GM18511 (cell line): ENCODE data around the gene PPP1R14C.
"Not testable (repeated sequence)": the region's sequence is repeated elsewhere in the genome, so short reads cannot be mapped to it uniquely, and the experiment has no call there.

Source experiments
- ATAC-seq: cut with Tn5 transposase; IDR thresholded peaks from one replicate; pipeline ENCODE4 v1.9.1; 2021; ENCODE audit warnings: mild to moderate bottlenecking, moderate library complexity; ENCODE audit not compliant: unreplicated experiment

The PPP1R14C gene

DNA sequence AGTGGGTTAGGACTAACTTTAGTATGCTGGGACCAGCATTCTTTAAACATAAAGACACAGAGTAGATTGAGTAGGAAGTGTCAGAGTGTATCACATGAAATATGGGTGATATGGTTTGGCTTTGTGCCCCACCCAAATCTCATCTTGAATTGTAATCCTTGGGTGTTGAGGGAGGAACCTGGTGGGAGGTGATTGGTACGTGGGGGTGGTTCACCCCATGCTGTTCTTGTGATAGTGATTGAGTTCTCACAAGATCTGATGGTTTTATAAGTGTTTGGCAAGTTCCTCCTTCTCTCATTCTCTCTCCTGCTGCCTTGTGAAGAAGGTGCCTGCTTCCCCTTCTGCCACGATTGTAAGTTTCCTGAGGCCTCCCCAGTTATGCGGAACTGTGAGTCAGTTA is 5.1 kb upstream of the PPP1R14C start:
- not testable (repeated sequence) for ATAC-seq

- no peak for ATAC-seq
These were observed 4.2 kb upstream of the PPP1R14C start for GRCh38 chr6:150138638-150139037.

- ATAC-seq = no peak
These were observed 3.3 kb upstream of the PPP1R14C start for GRCh38 chr6:150139533-150139932.

DNA sequence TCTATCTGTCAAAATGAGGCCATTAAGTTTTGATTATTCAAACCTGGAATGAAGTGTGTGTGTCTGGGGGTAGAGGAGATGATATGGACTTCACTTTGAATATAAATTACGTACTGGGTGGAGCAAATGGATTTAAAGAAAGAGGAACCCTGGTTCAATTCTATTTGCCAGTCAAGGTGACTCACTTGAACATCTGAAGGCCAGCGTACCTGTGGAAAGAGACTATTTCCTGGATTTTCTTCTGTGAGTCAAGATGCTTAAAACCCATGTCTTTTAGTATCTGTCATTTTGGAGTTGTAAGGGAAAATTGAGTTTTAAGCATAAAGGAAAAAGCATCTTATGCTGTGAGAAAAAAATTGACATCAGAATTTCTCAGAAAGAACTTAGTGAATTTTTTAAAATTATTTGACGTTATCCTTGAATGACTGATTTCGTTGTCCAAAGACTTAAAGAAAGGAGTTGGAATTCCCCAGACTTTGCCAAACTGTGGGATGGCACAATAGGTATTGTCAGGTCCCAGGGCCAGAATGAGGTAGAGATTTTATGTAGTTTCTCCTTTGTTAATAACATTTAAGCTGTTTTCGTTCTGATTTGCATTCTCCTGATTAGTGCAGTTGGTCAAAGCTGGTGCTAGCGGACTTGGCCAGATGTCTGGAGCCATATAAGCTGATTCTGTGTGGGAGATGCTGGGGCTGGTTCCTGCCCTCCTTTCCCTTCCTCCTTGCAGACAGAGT is 2.4 kb upstream of the PPP1R14C start:
- no peak for ATAC-seq

GRCh38 chr6:150142097-150142669 is 661 bp upstream of the PPP1R14C start:
- no peak for ATAC-seq

- ATAC-seq = no peak
These were observed 861 bp downstream of the PPP1R14C start for GRCh38 chr6:150143516-150144293.

DNA sequence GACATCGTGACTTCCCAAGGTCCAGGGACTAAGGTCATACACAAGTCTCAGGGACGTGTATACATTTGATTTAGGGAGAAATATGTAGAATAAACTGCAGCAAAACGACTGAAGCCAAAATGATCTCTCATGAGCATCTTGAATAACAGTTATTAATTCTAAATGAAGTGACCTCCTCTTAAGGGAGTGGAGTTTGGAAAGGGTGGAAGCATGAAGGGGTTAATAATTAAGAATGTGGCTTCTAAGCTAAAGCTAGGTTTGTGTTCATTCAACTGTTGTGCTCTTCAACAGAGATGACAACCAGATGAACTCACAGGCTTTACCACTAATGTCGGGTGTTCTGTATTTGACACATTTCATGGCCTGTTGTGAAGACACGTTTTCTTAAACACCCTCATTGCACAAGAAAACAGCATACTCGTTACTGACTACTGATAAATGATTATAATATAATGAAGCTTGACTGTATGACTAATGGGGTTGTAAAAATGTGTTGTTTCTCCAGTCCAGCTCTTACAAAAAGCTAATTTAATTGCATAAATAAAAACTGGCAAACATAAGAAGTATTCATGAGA is 1.5 kb downstream of the PPP1R14C start:
- no peak for ATAC-seq

- no peak for ATAC-seq
These were observed 2.6 kb downstream of the PPP1R14C start for GRCh38 chr6:150145427-150145826.

GRCh38 chr6:150145830-150146229 is 3.0 kb downstream of the PPP1R14C start:
- no peak for ATAC-seq

- no peak for ATAC-seq
These were observed 3.6 kb downstream of the PPP1R14C start for GRCh38 chr6:150146436-150146835.

- no peak for ATAC-seq
These were observed 6.3 kb downstream of the PPP1R14C start for GRCh38 chr6:150149146-150149545.

- no peak for ATAC-seq
These were observed 7.6 kb downstream of the PPP1R14C start for GRCh38 chr6:150150458-150150820.

DNA sequence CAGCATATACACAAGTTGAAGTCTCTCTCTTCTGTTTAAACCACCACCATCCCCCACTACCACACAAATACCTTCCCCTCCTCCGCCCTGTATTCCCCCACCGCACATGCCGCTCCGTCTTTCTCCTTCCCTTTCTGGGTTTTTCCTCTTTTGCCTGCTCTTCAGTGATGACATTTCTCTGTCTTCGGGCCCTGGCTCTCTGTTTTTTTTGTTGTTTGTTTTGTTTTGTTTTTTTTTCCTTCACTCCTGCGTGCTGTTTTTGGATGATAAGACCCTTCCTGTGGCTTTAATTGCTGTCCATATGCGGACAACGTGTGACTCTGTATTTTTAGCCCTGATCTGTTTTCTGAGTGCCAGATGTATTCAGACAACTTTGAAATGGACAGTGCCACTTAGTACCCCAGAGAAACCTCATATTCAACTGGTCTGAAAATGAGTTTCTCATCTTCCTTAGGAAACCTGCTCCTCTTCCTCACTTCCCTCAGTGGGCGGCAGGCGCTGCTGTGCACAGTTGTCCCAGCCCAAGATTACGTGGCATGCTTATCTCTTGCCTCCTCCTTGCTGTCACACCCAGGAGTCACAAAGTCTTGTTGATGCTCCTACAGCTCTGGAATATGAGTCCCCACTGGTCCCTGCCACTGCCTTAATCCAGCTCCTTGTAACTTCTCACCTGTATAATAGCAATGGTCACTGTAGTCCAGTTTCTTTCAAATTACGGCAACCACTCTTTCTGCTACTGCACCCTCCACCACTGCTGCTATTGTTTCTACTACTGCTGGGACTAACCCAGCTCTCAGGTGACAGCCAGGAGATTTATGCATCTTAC is 8.2 kb downstream of the PPP1R14C start:
- ATAC-seq = no peak

DNA sequence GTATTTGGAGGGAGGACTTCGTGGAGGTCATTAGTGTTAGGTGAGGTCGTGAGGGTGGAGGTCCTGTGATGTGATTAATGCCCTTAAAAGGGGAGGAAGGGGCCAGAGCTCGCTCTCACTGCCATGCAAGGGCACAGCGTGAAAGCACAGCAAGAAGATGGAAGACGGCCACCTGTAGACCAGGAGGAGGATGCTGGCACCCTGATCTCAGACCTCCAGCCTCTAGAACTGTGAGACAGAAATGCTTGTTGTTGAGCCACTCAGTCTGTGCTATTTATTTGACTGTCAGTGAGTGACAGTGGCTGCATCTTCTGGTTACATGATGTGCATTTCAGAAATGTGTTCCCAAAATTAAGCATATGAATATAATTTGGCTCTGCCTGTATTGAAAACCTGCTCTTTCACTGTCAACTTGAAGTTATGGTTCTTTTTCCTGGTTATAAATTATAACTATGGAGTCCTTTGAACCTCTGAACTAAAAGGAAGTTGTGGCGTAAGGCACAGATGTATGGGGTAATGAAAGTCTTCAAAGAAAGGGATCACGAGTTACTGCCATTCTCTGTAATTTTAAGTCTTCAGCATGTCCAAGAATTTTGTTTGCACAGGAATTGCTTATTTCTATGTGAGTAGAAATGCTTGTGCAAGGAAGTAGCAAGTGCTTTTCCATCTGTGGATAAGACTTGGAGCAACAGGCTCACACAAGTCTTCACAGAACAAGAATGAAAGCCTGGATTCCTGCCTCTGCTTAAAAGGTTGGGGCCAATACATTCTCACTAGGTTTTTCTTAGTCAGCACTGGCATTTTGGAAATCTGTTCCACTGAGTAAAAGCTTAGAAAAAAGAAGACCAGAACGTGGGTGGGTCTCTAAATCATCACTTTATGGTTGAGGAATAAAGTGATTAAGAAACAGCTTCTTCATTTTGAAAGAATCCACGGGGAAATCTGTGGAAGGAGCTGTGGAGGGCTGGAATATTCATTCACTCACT is 10.3 kb downstream of the PPP1R14C start:
- ATAC-seq = no peak

DNA sequence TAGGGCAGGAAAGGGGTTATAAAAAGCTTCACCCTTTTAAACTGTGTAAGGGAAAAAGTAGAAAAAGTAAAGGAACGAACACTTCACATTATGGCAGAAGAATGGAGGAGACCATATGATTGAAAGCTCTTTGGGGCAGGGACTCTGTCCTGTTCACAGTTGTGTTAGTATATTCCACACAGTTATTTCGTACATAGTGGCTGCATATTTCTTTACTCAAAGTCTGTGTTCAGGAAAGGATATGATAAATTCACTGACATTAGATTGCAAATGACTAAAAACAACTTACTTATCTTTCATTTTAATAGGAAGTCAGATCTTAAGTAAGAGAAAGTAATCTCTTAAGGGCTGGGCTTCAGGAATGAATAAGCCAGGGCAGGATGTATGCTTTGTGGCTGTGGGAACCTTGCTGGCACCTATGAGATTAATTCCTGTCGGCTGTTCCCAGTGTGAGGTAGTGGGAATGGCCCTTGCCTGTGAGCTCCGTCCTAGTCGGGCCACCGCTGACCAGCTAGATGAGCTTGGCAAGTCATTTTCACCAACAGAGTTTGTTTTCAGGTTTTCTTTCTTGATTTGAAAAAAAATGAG is 11.2 kb downstream of the PPP1R14C start:
- ATAC-seq = no peak

- no peak for ATAC-seq
These were observed 13.6 kb downstream of the PPP1R14C start for GRCh38 chr6:150156460-150156859.

DNA sequence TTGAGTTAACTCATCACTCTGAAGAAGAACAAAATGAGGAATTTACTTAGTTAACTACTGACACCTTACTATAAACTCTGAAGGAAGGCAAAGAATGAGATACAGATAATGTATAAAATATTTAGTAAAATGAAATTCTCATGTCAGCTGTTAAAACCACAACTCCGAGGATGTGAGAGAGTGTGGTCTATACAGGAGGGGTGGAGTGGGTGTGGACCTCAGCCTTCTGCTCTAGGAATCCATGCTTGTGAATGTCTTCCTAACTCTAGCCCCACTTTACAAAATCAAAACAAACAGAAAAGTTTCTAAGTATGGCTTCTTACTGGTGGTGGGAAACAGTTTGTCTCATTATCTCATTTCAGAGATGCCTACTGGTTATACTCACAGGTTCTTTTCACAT is 14.2 kb downstream of the PPP1R14C start:
- ATAC-seq = no peak

DNA sequence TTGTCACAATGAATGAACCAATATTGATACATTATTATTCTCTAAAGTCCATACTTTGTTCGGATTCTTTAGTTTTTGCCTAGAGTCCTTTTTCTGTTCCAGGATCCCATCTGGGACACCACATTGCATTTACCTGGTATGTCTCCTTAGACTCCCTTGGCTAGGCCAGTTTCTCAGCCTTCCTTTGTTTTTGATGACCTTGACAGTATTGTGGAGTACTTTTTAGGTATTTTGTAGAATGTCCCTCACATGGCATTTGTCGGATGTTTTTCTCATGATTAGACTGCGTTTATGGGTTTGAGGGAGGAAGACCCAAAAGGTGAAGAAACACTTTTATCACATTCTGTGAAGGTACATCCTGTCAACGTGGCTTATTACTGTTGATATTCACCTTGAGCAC is 16.9 kb downstream of the PPP1R14C start:
- no peak for ATAC-seq

- ATAC-seq = no peak
These were observed 21.1 kb downstream of the PPP1R14C start for GRCh38 chr6:150163970-150164369.
